Skeletal muscle cell (primary cell): ENCODE measurements around the gene PAK4.

Source experiments
- DNase-seq: peaks from one replicate; pipeline ENCODE4 v3.0.0-alpha.2; 2010; ENCODE audit warnings: low read depth
- H3K4me3 ChIP-seq: 2 replicates; pipeline ENCODE4 v1.5.1; 2011; ENCODE audit warnings: low read depth, mild to moderate bottlenecking, control low read depth, low read length, moderate library complexity

Gene PAK4

GRCh38 chr19:39173502-39173991, 48.0 kb downstream of the PAK4 start:
- DNase-seq, result no peak
- H3K4me3 ChIP-seq, result no peak overlapping the region

- H3K4me3 ChIP-seq, result no peak overlapping the region
These were observed 48.6 kb downstream of the PAK4 start for GRCh38 chr19:39174142-39174541.

DNA sequence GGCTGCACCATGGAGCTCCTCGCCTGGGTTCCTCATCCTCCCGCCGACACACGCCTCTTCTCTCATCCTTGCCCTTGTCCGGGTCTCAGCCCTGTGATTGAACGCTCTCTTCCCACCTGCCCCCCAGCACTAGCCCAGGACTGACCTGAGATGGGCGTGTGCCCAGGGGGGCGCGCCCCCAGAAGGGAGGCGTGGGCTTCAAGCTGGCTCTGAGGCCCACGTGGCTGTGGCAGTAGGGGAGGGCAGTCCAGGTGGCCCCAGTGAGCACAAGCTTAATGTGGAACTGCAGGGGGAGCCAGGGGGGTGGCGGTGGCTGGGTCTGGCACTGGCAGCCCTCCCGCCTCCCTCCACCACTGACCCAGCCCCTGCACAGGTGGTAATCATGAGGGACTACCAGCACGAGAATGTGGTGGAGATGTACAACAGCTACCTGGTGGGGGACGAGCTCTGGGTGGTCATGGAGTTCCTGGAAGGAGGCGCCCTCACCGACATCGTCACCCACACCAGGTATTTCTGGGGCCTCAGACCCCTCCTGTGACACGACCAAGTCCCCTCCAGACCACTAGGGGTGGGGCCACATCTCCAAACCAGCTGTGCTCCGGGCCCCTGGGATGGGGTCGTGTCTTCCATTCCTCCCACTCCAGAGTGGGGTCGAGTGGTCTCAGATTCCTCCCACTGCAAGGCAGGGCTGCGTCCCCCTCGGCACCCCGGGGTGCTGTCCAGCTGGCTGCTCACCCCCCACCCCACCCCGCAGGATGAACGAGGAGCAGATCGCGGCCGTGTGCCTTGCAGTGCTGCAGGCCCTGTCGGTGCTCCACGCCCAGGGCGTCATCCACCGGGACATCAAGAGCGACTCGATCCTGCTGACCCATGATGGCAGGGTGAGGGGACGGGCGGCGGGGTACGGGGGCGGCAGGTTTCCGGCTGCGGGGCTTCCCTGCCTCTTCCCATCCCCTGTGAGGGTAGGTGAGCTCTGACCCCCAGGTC, 49.3 kb downstream of the PAK4 start:
- no peak for DNase-seq
- no peak overlapping the region for H3K4me3 ChIP-seq

More at GRCh38 chr19:39174142-39174541, 48.6 kb downstream of the PAK4 start:
- DNase-seq, result no peak

DNA sequence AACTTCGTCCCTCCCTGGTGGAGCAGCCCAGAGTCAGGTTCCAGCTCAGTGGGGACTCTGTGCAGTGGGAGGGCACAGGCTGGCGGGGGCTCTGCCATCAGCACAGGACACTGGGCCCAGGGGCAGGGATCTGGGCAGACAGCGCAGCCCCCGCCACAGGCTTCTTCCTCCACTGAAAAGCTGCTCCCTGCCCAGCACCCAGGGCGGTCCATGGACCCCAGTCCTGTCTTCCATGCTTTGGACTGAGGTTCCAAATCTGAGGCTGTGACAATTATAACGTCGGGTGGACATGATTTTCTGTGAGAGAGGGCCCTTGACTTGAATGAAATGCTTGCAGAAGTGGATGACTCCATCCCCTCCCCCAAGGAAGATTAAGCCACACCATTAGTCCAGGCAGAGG, 50.0 kb downstream of the PAK4 start:
- H3K4me3 ChIP-seq, result no peak overlapping the region
- DNase-seq, result no peak

GRCh38 chr19:39177110-39177699, 51.6 kb downstream of the PAK4 start:
- H3K4me3 ChIP-seq, result no peak overlapping the region
- no peak for DNase-seq

- H3K4me3 ChIP-seq, result no peak overlapping the region
- DNase-seq, result no peak
These were observed 52.1 kb downstream of the PAK4 start for GRCh38 chr19:39177736-39178135.

DNA sequence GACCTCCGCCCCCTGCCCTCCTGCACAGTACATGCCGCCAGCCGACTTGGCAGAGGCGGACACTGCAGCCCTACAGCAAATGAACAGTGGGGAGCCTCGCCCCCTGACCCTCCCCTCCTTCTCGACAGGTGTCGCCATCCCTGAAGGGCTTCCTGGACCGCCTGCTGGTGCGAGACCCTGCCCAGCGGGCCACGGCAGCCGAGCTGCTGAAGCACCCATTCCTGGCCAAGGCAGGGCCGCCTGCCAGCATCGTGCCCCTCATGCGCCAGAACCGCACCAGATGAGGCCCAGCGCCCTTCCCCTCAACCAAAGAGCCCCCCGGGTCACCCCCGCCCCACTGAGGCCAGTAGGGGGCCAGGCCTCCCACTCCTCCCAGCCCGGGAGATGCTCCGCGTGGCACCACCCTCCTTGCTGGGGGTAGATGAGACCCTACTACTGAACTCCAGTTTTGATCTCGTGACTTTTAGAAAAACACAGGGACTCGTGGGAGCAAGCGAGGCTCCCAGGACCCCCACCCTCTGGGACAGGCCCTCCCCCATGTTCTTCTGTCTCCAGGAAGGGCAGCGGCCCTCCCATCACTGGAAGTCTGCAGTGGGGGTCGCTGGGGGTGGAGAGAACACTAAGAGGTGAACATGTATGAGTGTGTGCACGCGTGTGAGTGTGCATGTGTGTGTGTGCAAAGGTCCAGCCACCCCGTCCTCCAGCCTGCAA, 52.9 kb downstream of the PAK4 start:
- DNase-seq, result no peak
- no peak overlapping the region for H3K4me3 ChIP-seq

GRCh38 chr19:39179754-39180153, 54.2 kb downstream of the PAK4 start:
- no peak for DNase-seq
- H3K4me3 ChIP-seq, result no peak overlapping the region

DNA sequence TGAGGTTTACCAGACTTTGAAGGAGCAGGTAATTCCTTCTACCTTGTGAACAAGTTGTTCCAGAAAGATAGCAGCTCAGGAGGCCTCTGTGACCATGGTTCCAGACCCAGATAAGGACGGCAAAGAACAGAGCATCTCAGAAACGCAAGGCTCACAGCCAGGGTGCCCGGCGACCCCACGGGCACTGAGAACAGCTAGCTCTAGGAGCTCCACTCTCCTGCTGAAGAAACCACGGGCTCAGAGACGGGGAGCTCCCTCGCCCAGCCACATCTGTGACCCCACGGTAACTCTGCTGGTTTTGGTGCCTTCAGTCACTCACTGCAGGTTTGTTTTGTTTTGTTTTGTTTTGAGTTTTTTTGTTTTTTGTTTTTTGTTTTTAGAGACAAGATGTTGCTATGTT, 55.2 kb downstream of the PAK4 start:
- H3K4me3 ChIP-seq, result no peak overlapping the region
- no peak for DNase-seq

DNA sequence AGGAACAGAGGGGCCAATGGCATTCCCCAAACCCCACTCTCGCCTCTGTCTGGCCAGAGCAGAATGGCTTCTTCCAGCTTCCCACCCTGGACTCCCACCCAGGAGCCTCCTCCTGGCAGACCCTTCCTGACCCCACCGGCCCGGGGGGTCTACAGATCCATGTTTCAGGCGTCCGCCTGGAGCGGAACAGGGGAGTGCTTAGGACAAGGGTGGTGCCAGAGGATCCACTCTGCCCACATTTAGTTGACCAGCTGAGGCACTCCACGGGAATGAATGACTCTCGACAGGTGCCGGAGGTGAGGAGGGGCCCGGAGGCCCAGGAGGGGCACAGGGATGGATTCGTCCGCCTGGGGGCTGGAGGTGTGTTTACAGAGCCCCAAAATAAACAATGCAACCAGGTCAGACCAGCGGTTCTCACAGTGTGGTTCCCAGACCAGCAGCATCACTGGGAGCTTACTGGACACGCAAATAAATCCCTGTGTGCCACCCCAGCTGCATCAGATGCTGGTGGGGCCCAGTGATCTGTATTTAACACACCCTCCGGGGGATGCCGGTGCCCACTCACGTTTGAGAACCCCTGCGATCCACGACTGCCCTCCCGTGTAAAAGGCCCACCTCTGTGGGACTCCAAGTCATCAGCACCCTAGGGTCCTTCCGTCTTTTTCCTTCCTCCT, 56.1 kb downstream of the PAK4 start:
- H3K4me3 ChIP-seq, result no peak overlapping the region
- no peak for DNase-seq

DNA sequence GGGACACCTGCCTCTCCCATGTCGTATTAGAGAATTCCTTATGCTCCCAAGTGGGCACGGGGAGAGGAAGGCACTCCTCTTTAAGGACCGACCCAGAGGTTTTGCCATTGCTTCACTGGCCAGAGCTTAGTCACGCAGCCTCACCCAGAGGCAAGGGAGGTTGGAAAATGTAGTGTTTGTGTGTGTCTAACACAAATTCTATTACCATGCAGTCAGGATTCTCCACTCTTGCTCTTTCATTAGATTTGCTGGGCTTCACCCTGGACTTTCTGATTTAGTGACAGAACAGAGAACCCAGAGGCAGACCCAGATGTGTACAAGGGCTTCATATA, 56.6 kb downstream of the PAK4 start:
- no peak for DNase-seq
- no peak overlapping the region for H3K4me3 ChIP-seq

DNA sequence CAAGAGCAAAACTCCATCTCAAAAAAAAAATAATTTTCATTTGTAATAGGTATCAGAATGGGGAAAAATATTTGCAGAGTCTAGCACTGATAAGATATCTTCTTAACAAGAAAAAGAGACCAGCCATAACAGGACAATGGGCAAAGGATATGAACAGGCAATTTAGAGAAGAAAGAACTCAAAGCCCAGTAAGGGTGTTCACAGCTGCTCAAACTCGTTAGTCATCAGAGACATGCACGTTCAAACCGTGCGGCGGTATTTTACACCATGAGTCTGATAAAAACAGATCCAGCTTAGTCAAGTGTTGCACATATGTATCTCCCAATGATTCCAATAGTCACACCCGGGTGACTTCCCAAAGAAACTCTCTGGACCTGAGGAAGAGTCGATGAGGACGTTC, 57.5 kb downstream of the PAK4 start:
- H3K4me3 ChIP-seq, result no peak overlapping the region
- DNase-seq, result no peak

GRCh38 chr19:39186391-39186790, 60.8 kb downstream of the PAK4 start:
- H3K4me3 ChIP-seq, result no peak overlapping the region
- no peak for DNase-seq

DNA sequence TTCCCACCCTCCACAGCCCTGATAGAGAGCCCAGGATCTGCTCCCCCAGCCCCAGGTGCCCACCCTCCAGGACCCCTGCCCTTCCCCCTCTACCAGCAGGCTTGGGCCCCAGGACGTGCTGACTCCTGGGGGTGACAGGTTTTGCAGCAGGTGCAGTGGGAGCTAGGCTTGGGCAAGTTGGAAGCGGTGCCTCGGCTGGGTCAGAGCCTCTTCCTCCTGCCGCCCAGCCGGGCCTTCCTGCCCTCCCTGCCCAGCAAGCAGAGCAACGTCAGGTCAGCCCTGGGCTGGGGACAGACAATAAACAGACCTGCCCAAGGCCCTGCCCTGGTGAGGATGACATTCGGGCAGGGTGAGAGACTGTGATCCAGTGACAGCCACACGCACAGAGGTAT, 62.0 kb downstream of the PAK4 start:
- H3K4me3 ChIP-seq, result no peak overlapping the region
- no peak for DNase-seq

GRCh38 chr19:39188960-39189359, 63.4 kb downstream of the PAK4 start:
- no peak overlapping the region for H3K4me3 ChIP-seq
- no peak for DNase-seq

DNA sequence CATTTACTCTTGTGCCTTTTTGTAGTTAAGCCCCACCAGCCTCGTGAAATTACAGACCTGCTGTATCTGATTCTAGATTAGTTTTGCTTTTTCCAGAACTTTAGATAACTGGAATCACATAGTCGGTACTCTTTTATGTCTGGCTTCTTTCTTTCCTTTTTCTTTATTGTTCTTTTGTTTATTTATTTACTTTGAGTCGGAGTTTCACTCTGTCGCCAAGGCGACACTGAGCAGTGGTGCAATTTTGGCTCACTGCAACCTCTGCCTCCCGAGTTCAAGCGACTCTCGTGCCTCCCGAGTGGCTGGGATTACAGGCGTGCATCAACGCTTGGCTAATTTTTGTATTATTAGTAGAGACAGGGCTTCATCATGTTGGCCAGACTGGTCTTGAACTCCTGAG, 65.2 kb downstream of the PAK4 start:
- H3K4me3 ChIP-seq, result no peak overlapping the region
- DNase-seq, result no peak

- H3K4me3 ChIP-seq, result no peak overlapping the region
- no peak for DNase-seq
These were observed 67.3 kb downstream of the PAK4 start for GRCh38 chr19:39192846-39193245.

DNA sequence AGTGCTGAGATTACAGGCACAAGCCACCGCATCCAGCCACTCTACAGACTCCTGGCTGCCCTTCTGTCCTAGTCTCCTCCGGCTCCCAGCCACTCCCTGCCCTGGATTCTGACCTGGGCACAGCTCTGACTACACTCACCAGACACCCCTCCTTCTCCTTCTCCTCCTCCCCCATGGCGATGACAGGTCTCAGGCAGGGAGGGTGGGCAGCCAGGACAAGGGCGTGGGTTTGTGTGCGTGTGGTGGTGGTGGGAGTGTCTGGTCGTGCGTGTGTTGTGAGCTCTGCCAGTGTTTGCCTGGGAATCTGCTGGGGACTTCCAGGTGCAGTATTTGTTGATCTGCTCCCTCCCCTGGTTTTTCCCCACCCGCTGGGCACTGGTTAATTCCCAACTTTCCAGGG, 68.2 kb downstream of the PAK4 start:
- no peak for DNase-seq
- no peak overlapping the region for H3K4me3 ChIP-seq

DNA sequence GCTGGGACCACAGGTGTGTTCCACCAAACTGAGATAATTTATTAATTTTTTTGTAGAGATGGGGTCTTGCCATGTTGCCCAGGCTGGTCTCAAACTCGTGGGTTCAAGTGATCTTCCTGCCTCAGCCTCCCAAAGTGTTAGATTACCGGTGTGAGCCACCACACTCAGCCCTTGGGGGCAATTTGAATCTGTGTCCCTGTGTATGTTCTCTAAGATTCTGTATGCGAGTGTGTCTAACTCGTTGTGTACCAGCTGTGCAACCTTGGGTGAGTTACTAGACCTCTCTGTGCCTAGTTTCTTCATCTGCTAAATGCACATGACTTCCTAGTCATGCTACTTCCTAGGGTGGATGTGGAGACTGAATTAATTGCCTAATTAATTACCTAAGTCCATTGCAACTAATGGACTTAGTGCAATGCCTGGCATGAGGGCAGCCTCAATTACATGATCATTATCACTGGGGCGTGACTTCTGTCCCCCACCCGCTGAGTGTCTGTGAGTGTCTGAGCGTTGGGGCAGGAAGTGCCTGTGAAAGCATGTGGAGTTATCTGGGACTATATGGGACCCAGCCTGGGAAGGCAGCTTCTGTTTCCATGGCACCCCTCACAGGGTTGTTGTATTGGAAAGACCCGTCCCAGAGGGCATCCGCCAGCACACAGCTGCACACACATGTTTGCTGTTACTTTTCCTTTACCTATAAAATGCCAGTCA, 69.4 kb downstream of the PAK4 start:
- DNase-seq, result no peak
- H3K4me3 ChIP-seq, result no peak overlapping the region
